Liver (tissue), 9 donors: ENCODE measurements around the gene AP1S1. TPM values are rescaled to one million over a fixed set of nuclear protein-coding genes. Genes with fewer than 3 reads are reported as not detected.

Experiments used
- DNase-seq: peaks from one replicate; pipeline ENCODE4 v3.0.0-alpha.2; 2017; ENCODE audit warnings: low spot score
- H3K27ac ChIP-seq, 2 donors: one replicate each; pipeline ENCODE4 v1.7.0; 2013; ENCODE audit warnings: inconsistent platforms in 2 of 2, low read length in 2 of 2, control low read depth in 1 of 2, low read depth in 1 of 2, mild to moderate bottlenecking in 1 of 2
- H3K27me3 ChIP-seq, 4 donors: one replicate each; pipeline versions ENCODE4 v1.6.1 to v1.7.0; 2013; ENCODE audit warnings: low read length in 3 of 4, inconsistent platforms in 1 of 4, mild to moderate bottlenecking in 1 of 4, moderate library complexity in 1 of 4; ENCODE audit not compliant: control insufficient read depth in 4 of 4, insufficient read depth in 4 of 4
- H3K36me3 ChIP-seq, 4 donors: one replicate each; pipeline versions ENCODE4 v1.6.1 to v1.7.0; 2013; ENCODE audit warnings: low read length in 3 of 4, mild to moderate bottlenecking in 3 of 4, low read depth in 1 of 4, moderate library complexity in 1 of 4; ENCODE audit not compliant: control insufficient read depth in 4 of 4, insufficient read depth in 3 of 4
- H3K4me1 ChIP-seq, 4 donors: one replicate each; pipeline versions ENCODE4 v1.6.1 to v1.7.0; 2013; ENCODE audit warnings: low read length in 3 of 4, mild to moderate bottlenecking in 3 of 4, moderate library complexity in 1 of 4; ENCODE audit not compliant: control insufficient read depth in 4 of 4, insufficient read depth in 4 of 4
- H3K4me3 ChIP-seq, 3 donors: one replicate each; pipeline versions ENCODE4 v1.6.1 to v1.7.0; 2013; ENCODE audit warnings: low read length in 3 of 3, control low read depth in 1 of 3, low read depth in 1 of 3, mild to moderate bottlenecking in 1 of 3
- H3K9ac ChIP-seq, 2 donors: one replicate each; pipeline ENCODE4 v1.7.0; 2013; ENCODE audit warnings: low read length in 2 of 2, mild to moderate bottlenecking in 2 of 2, moderate library complexity in 2 of 2, control low read depth in 1 of 2, low read depth in 1 of 2
- H3K9me3 ChIP-seq, 4 donors: one replicate each; pipeline versions ENCODE4 v1.6.1 to v1.7.0; 2013; ENCODE audit warnings: low read length in 3 of 4; ENCODE audit not compliant: control insufficient read depth in 4 of 4
- EGR1 ChIP-seq, 2 donors: IDR thresholded peaks; 2 replicates each; pipeline ENCODE4 v1.6.1; 2016 to 2018; ENCODE audit warnings: antibody characterized with exemption in 2 of 2, low read depth in 2 of 2
- FOXA1 ChIP-seq: IDR thresholded peaks from 2 replicates; pipeline ENCODE4 v1.6.1; 2016; ENCODE audit warnings: antibody characterized with exemption
- FOXA2 ChIP-seq: IDR thresholded peaks from 2 replicates; pipeline ENCODE4 v1.6.1; 2016; ENCODE audit warnings: antibody characterized with exemption
- GABPA ChIP-seq, 2 donors: IDR thresholded peaks in 1 of 2; conservative IDR thresholded peaks in 1 of 2; 2 replicates each; pipeline ENCODE4 v1.6.1; 2016; ENCODE audit warnings: antibody characterized with exemption in 2 of 2, mild to moderate bottlenecking in 1 of 2, moderate library complexity in 1 of 2
- HNF4A ChIP-seq, 2 donors: conservative IDR thresholded peaks; 2 replicates each; pipeline ENCODE4 v1.6.1; 2016; ENCODE audit warnings: antibody characterized with exemption in 2 of 2, mild to moderate bottlenecking in 2 of 2
- HNF4G ChIP-seq: IDR thresholded peaks from 2 replicates; pipeline ENCODE4 v1.6.1; 2016; ENCODE audit warnings: antibody characterized with exemption
- JUND ChIP-seq, 2 donors: IDR thresholded peaks; 2 replicates each; pipeline ENCODE4 v1.6.1; 2016; ENCODE audit warnings: antibody characterized with exemption in 2 of 2
- NR2F2 ChIP-seq: IDR thresholded peaks from 2 replicates; pipeline ENCODE4 v1.6.1; 2016; ENCODE audit warnings: antibody characterized with exemption
- RAD21 ChIP-seq, 2 donors: IDR thresholded peaks; 2 replicates each; pipeline ENCODE4 v1.6.1; 2016; ENCODE audit warnings: antibody characterized with exemption in 2 of 2, mild to moderate bottlenecking in 2 of 2
- RXRA ChIP-seq, 2 donors: IDR thresholded peaks; 2 replicates each; pipeline ENCODE4 v1.6.1; 2017 to 2018; ENCODE audit warnings: antibody characterized with exemption in 2 of 2, mild to moderate bottlenecking in 1 of 2
- SP1 ChIP-seq: IDR thresholded peaks from 2 replicates; pipeline ENCODE4 v1.6.1; 2018; ENCODE audit warnings: antibody characterized with exemption, mild to moderate bottlenecking
- TAF1 ChIP-seq: conservative IDR thresholded peaks from 2 replicates; pipeline ENCODE4 v1.6.1; 2016; ENCODE audit warnings: antibody characterized with exemption, mild to moderate bottlenecking
- YY1 ChIP-seq: IDR thresholded peaks from 2 replicates; pipeline ENCODE4 v1.6.1; 2016; ENCODE audit warnings: antibody characterized with exemption, mild to moderate bottlenecking
- WGBS: extraction: QIAGEN DNeasy Blood & Tissue Kit; methylation state at CpG from one replicate; pipeline ENCODE4 v1.1.7; 2013; 5-methylcytosine and 5-hydroxymethylcytosine counted together
- polyA plus RNA-seq, 2 donors: library from polyadenylated mRNA; stranded (reverse) in 1 of 2; unstranded in 1 of 2; fragments of 200-250 nt in 1 of 2; fragments of >200 nt in 1 of 2; fragmentation: Nextera tagmentation in 1 of 2; extraction: Ambion mirVana in 1 of 2; gene quantifications; one replicate each; pipeline versions ENCODE4 v1.2.1 to v1.2.3, GENCODE V29; 2013 to 2015
- total RNA-seq, 2 donors: library from RNA; depleted of rRNA; stranded (reverse); fragments of >200 nt; gene quantifications; one replicate each; pipeline ENCODE4 v1.2.3, GENCODE V29; 2014
- TF ChIP-seq, protein P1 (sequence below): fragments of 150-350 bp; IDR thresholded peaks from 2 replicates; pipeline ENCODE4 v1.5.1; 2017; ENCODE audit warnings: improper control_type of control experiment, low read depth, low read length; ENCODE audit not compliant: missing input control
- TF ChIP-seq, protein P2 (sequence below): IDR thresholded peaks from 2 replicates; pipeline ENCODE4 v1.6.1; 2016; ENCODE audit warnings: antibody characterized with exemption
- TF ChIP-seq, protein P3 (sequence below): IDR thresholded peaks from 2 replicates; pipeline ENCODE4 v1.6.1; 2016; ENCODE audit warnings: antibody characterized with exemption
- TF ChIP-seq, protein P4 (sequence below): IDR thresholded peaks from 2 replicates; pipeline ENCODE4 v1.6.1; 2016; ENCODE audit warnings: antibody characterized with exemption
- TF ChIP-seq, protein P5 (sequence below): IDR thresholded peaks from 2 replicates; pipeline ENCODE4 v1.6.1; 2016; ENCODE audit warnings: antibody characterized with exemption, mild to moderate bottlenecking
- donor health status: healthy.
- donor health status: healthy.
- donor health status: healthy.
- donor health status: healthy.
- donor health status: healthy.

AP1S1 gene
- total and polyA plus RNA-seq, 4 donors, result 13.8 to 25.7 (median 22.0) TPM

DNA sequence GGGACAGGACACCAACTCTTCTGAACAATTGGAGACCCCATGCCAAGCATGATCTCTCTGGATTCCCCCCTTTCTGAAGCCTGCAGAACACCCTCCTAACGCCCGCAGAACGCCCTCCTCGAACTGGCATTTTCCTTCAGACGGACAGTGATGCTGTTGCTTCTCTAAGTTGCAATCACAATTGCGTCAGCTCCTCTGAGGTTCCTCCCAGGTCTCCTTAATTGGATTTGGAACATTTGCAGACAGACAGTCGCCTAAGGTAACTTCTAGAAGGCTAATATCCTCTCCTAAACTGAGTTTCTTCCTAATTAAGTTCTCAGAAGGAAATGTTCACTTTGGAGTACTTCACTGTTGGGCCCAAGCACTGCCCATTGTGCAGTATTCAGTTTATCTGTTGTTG lies 47.9 kb upstream of the AP1S1 start (continued):
- TF ChIP-seq, protein P1, sequence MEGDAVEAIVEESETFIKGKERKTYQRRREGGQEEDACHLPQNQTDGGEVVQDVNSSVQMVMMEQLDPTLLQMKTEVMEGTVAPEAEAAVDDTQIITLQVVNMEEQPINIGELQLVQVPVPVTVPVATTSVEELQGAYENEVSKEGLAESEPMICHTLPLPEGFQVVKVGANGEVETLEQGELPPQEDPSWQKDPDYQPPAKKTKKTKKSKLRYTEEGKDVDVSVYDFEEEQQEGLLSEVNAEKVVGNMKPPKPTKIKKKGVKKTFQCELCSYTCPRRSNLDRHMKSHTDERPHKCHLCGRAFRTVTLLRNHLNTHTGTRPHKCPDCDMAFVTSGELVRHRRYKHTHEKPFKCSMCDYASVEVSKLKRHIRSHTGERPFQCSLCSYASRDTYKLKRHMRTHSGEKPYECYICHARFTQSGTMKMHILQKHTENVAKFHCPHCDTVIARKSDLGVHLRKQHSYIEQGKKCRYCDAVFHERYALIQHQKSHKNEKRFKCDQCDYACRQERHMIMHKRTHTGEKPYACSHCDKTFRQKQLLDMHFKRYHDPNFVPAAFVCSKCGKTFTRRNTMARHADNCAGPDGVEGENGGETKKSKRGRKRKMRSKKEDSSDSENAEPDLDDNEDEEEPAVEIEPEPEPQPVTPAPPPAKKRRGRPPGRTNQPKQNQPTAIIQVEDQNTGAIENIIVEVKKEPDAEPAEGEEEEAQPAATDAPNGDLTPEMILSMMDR, result no peak
- TF ChIP-seq TAF1 (no peak), RAD21 (IDR thresholded peaks at IDR 0.05) (no peak), SP1 (no peak)
- TF ChIP-seq, protein P2, sequence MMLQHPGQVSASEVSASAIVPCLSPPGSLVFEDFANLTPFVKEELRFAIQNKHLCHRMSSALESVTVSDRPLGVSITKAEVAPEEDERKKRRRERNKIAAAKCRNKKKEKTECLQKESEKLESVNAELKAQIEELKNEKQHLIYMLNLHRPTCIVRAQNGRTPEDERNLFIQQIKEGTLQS, result no peak
- TF ChIP-seq, protein P3, sequence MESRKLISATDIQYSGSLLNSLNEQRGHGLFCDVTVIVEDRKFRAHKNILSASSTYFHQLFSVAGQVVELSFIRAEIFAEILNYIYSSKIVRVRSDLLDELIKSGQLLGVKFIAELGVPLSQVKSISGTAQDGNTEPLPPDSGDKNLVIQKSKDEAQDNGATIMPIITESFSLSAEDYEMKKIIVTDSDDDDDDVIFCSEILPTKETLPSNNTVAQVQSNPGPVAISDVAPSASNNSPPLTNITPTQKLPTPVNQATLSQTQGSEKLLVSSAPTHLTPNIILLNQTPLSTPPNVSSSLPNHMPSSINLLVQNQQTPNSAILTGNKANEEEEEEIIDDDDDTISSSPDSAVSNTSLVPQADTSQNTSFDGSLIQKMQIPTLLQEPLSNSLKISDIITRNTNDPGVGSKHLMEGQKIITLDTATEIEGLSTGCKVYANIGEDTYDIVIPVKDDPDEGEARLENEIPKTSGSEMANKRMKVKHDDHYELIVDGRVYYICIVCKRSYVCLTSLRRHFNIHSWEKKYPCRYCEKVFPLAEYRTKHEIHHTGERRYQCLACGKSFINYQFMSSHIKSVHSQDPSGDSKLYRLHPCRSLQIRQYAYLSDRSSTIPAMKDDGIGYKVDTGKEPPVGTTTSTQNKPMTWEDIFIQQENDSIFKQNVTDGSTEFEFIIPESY, result no peak

DNA sequence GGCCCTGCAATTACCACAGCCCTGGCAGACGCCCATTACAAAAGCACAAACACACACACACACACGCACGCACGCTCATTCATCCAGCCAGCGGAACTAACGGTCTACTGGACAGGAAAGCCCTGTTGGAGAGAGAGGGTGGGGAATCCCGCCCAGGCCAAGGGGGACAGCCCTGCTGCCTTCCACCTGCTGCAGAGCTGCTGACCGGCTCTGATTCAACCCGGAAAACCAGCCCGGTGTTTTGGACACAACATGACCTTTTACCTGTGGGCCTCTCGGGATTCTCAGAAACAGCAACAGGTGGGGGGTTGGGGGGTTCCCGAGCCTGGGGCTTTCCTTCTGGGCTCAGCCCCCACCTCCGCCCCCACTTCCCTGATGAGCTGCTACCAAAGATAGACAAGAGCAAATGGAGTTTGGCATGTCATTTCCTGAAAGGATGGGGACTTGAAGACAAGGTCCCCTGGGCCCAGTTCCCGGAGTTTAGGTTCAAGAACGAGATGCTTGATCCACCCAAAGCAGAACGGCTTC lies 45.9 kb upstream of the AP1S1 start:
- TF ChIP-seq HNF4A (conservative IDR thresholded peaks at IDR 0.05), result peak in 1 of 2 donors; percentile 8
- no peak for TF ChIP-seq JUND (IDR thresholded peaks at IDR 0.05)
- TF ChIP-seq SP1, result peak; percentile 57
- no peak for TF ChIP-seq TAF1
- TF ChIP-seq, protein P4, sequence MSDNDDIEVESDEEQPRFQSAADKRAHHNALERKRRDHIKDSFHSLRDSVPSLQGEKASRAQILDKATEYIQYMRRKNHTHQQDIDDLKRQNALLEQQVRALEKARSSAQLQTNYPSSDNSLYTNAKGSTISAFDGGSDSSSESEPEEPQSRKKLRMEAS, result peak; percentile 15
- TF ChIP-seq RXRA (IDR thresholded peaks at IDR 0.05), result peak; percentile 58 to 70
- H3K9ac ChIP-seq, result no peak overlapping the region
- H3K27me3 ChIP-seq, result no peaks in the 10 kb centered on the region
- H3K4me3 ChIP-seq, result no peak overlapping the region
- H3K36me3 ChIP-seq, result no peaks in the 10 kb centered on the region
- 35% methylated on average over 16 of the region's 16 CpGs for WGBS
- no peak for DNase-seq
- peak overlapping the region in 1 of 2 donors; percentile 0 for H3K27ac ChIP-seq
- no peaks in the 10 kb centered on the region for H3K9me3 ChIP-seq
- peaks cover 2 to 23% (median 10%) of the 10 kb centered on the region in 4 donors for H3K4me1 ChIP-seq

DNA sequence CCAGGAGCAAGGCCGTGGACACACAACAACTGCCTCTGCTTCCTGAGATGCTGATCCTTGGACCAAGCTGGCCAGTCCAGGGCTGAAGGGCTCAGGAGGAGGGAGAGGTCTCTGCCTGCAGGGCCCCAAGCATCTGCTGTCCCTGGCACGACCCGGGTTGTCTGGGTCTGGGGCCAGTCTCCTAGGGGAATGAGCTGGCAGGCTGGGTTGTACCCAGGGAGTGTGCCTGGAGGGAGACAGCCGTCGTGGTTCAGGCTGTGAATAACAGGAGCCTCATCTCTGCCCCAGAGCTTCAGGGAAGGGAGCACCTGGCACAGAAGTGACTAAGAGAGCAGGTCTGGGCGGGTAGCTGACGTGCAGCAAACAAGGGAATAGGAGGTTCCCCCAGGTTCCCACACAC lies 45.3 kb upstream of the AP1S1 start:
- H3K27ac ChIP-seq, result peak overlapping the region in 1 of 2 donors; percentile 0
- peaks cover 2 to 17% (median 6%) of the 10 kb centered on the region in 4 donors for H3K4me1 ChIP-seq
- no peaks in the 10 kb centered on the region for H3K36me3 ChIP-seq
- no peak for DNase-seq
- no peak overlapping the region for H3K9ac ChIP-seq
- H3K4me3 ChIP-seq, result no peak overlapping the region
- 89% methylated on average over 7 of the region's 7 CpGs for WGBS
- no peaks in the 10 kb centered on the region for H3K27me3 ChIP-seq
- no peaks in the 10 kb centered on the region for H3K9me3 ChIP-seq
- TF ChIP-seq, protein P2, result no peak
- TF ChIP-seq HNF4A (conservative IDR thresholded peaks at IDR 0.05), result no peak
- TF ChIP-seq FOXA2, result no peak
- TF ChIP-seq RAD21 (IDR thresholded peaks at IDR 0.05), result no peak
- TF ChIP-seq YY1, result no peak
- no peak for TF ChIP-seq TAF1
- no peak for TF ChIP-seq JUND (IDR thresholded peaks at IDR 0.05)
- no peak for TF ChIP-seq GABPA (IDR thresholded peaks at IDR 0.05 in 1 of 2, conservative IDR thresholded peaks at IDR 0.05 in 1 of 2)
- TF ChIP-seq, protein P1, result no peak
- TF ChIP-seq, protein P4, result no peak
- no peak for TF ChIP-seq SP1
- TF ChIP-seq NR2F2, result no peak
- TF ChIP-seq, protein P5, sequence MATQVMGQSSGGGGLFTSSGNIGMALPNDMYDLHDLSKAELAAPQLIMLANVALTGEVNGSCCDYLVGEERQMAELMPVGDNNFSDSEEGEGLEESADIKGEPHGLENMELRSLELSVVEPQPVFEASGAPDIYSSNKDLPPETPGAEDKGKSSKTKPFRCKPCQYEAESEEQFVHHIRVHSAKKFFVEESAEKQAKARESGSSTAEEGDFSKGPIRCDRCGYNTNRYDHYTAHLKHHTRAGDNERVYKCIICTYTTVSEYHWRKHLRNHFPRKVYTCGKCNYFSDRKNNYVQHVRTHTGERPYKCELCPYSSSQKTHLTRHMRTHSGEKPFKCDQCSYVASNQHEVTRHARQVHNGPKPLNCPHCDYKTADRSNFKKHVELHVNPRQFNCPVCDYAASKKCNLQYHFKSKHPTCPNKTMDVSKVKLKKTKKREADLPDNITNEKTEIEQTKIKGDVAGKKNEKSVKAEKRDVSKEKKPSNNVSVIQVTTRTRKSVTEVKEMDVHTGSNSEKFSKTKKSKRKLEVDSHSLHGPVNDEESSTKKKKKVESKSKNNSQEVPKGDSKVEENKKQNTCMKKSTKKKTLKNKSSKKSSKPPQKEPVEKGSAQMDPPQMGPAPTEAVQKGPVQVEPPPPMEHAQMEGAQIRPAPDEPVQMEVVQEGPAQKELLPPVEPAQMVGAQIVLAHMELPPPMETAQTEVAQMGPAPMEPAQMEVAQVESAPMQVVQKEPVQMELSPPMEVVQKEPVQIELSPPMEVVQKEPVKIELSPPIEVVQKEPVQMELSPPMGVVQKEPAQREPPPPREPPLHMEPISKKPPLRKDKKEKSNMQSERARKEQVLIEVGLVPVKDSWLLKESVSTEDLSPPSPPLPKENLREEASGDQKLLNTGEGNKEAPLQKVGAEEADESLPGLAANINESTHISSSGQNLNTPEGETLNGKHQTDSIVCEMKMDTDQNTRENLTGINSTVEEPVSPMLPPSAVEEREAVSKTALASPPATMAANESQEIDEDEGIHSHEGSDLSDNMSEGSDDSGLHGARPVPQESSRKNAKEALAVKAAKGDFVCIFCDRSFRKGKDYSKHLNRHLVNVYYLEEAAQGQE, result no peak
- no peak for TF ChIP-seq RXRA (IDR thresholded peaks at IDR 0.05)
- no peak for TF ChIP-seq FOXA1
- TF ChIP-seq HNF4G, result no peak
- no peak for TF ChIP-seq EGR1 (IDR thresholded peaks at IDR 0.05; ENCODE audit: low read depth in 2 of 2)
